ENCODE results near the gene CACNA1C. TPM values are rescaled to one million over a fixed set of nuclear protein-coding genes. Genes with fewer than 3 reads are reported as not detected.

CACNA1C gene
- polyA plus RNA-seq, 1 of the 3 experiments (the other 2 are of a cell fraction) = 1.5 TPM

- 59% methylated on average over 4 of the region's 4 CpGs for WGBS (ENCODE audit: low lambda C conversion rate)
- Histone ChIP-seq H3K36me3 (replicated peaks in 1 of 2; ENCODE audit: control insufficient read depth in 1 of 2, insufficient read depth in 2 of 2, low read length in 1 of 2) (no peaks in the 10 kb centered on the region), H3K9me3 (no peaks in the 10 kb centered on the region), H2AFZ (ENCODE audit: low read depth) (no peak overlapping the region), H3K9ac (no peak overlapping the region), H3K9me2 (no peaks in the 10 kb centered on the region), H3K4me3 (ENCODE audit: low read depth in 2 of 2, low read length in 1 of 2) (no peak overlapping the region), H3K4me2 (no peak overlapping the region), H3K27me3 (ENCODE audit: insufficient read depth) (no peaks in the 10 kb centered on the region), H3K4me1 (ENCODE audit: control insufficient read depth in 1 of 2, insufficient read depth in 2 of 2, low read depth in 1 of 2, low read length in 1 of 2) (peaks cover 0 to 27% of the 10 kb centered on the region in 2 experiments; a peak in 2 of 4 replicates), H3K79me2 (ENCODE audit: insufficient read depth) (no peaks in the 10 kb centered on the region), H4K20me1 (ENCODE audit: insufficient read depth) (no peaks in the 10 kb centered on the region), H3F3A (replicated peaks; ENCODE audit: insufficient read depth) (no peaks in the 10 kb centered on the region), H3K27ac (ENCODE audit: low read depth in 2 of 2, low read length in 1 of 2) (no peak overlapping the region)
- no peak for DNase-seq
- ChIA-PET POLR2A (no interaction called here), CTCF (interaction anchor here (1.0 kb wide), 1 partner anchor 285 kb away, joined by 3 read pairs; no protein-coding TSS in a partner anchor)
- TF ChIP-seq RFX5 (IDR thresholded peaks at IDR 0.05; ENCODE audit: low read length) = no peak
- no peak for TF ChIP-seq FOSL2 (IDR thresholded peaks at IDR 0.05; ENCODE audit: borderline replicate concordance, low read depth)
- TF ChIP-seq NFIC (IDR thresholded peaks at IDR 0.05; ENCODE audit: borderline replicate concordance) = no peak
- TF ChIP-seq RCOR1 (IDR thresholded peaks at IDR 0.05; ENCODE audit: low read length) = no peak
- no peak for TF ChIP-seq FOXM1 (IDR thresholded peaks at IDR 0.05; ENCODE audit: low read depth)
- no peak for TF ChIP-seq PBX3 (IDR thresholded peaks at IDR 0.05)
- no peak for TF ChIP-seq YY1 (IDR thresholded peaks at IDR 0.05; ENCODE audit: low read depth)
- TF ChIP-seq EP300 (IDR thresholded peaks at IDR 0.05; ENCODE audit: borderline replicate concordance in 1 of 2, low read depth in 1 of 2, low read length in 1 of 2) = no peak
- TF ChIP-seq MEF2A (IDR thresholded peaks at IDR 0.05; ENCODE audit: borderline replicate concordance, low read depth) = no peak
- no peak for TF ChIP-seq SMC3 (IDR thresholded peaks at IDR 0.05; ENCODE audit: low read depth, low read length)
- no peak for TF ChIP-seq CHD2 (IDR thresholded peaks at IDR 0.05; ENCODE audit: low read length, partially characterized antibody)
- TF ChIP-seq ZBTB33 (IDR thresholded peaks at IDR 0.05; ENCODE audit: borderline replicate concordance, low read depth) = no peak
- TF ChIP-seq, protein P1, sequence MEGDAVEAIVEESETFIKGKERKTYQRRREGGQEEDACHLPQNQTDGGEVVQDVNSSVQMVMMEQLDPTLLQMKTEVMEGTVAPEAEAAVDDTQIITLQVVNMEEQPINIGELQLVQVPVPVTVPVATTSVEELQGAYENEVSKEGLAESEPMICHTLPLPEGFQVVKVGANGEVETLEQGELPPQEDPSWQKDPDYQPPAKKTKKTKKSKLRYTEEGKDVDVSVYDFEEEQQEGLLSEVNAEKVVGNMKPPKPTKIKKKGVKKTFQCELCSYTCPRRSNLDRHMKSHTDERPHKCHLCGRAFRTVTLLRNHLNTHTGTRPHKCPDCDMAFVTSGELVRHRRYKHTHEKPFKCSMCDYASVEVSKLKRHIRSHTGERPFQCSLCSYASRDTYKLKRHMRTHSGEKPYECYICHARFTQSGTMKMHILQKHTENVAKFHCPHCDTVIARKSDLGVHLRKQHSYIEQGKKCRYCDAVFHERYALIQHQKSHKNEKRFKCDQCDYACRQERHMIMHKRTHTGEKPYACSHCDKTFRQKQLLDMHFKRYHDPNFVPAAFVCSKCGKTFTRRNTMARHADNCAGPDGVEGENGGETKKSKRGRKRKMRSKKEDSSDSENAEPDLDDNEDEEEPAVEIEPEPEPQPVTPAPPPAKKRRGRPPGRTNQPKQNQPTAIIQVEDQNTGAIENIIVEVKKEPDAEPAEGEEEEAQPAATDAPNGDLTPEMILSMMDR (IDR thresholded peaks at IDR 0.05) = no peak
- TF ChIP-seq TCF12 (IDR thresholded peaks at IDR 0.05) = no peak
- TF ChIP-seq RAD21 (IDR thresholded peaks at IDR 0.05; ENCODE audit: low read length) = no peak
- TF ChIP-seq NRF1 (IDR thresholded peaks at IDR 0.05; ENCODE audit: low read depth, low read length) = no peak
- no peak for TF ChIP-seq USF1 (IDR thresholded peaks at IDR 0.05; ENCODE audit: borderline replicate concordance, low read depth)
- no peak for TF ChIP-seq IRF3 (IDR thresholded peaks at IDR 0.05; ENCODE audit: low read depth, low read length)
- no peak for TF ChIP-seq EZH2phosphoT487 (IDR thresholded peaks at IDR 0.05; ENCODE audit: borderline replicate concordance, low read depth)
Measured at GRCh38 chr12:2297658-2298057, 244.9 kb downstream of the CACNA1C start.
